Dermis microvascular lymphatic vessel endothelial cell (primary cell): Measurements from ENCODE around the gene CCDC91. TPM values are rescaled to one million over a fixed set of nuclear protein-coding genes. Genes with fewer than 3 reads are reported as not detected.
"Not testable (repeated sequence)": the region's sequence is repeated elsewhere in the genome, so short reads cannot be mapped to it uniquely, and the experiment has no call there.

Experiments used
- DNase-seq, 2 donors: peaks; one replicate each; pipeline versions ENCODE4 v3.0.0 to v3.0.0-alpha.2; 2010; ENCODE audit warnings: low read depth in 2 of 2
- total RNA-seq: library from RNA; depleted of rRNA; stranded (reverse); fragments of >200 nt; gene quantifications from 2 replicates; pipeline ENCODE4 v1.2.1, GENCODE V29; 2014

The CCDC91 gene
- total RNA-seq, 1 donor from 2014 or later, result 3.9 TPM

DNA sequence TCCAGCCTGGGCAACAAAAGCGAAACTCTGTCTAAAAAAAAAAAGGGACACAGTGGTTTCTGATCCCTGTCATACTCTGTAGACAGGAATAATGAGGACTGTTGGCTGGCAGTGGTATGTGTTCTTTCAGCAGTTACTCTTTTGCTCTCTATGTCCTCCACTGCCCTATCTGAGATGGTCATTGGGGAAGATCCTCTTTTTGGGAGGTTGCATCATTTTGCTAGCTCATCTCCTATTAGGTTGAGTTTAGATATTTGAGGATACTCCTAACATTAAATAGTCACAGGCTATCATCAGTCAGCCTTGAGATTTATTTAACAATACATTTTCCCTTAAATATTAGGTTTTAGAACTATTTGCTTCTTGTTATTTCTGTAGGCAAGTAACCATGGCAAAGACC is 5.9 kb upstream of the CCDC91 start:
- DNase-seq, result no peak

DNA sequence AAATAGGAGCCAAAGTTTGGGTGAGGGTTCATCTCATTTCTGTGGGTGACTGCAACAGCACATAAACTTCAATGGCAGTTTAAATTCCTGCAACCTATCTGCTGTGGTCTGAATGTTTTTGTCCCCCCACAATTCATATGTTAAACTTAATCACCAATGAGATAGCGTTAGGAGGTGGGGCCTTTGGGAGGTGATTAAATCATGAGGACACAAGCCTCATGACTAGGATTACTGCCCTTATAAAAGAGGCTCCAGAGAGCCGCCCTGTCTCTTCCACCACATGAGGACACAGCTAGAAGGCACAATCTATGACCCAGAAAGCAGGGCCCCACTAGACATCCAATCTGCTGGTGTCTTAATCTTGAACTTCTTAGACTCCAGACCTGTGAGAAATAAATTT is 3.8 kb upstream of the CCDC91 start:
- no peak for DNase-seq

DNA sequence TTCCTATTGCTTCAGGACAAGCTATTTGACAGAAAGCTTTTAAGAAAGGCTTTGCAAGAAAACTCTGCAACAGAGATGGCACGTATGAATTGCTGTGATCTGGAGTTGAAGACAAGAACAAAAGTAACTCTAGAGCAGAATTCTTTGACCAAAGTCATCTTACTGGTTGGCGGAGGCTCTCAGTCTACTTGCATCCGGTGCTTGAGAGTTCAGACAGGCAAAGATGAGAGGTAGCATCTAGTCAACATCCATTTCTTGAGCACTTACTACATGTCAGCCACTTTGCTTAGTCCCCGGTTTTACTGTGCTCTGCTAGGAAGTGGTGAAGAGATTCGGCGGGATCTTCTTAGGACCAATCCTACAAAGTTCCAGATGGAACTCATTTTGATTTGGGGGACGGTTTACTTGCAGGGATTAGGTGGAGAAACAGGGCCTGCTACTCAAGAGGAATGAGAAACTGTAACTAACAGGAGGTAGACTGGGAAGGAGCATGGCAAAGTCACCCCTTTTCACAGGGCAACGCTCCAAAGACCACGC is 404 bp upstream of the CCDC91 start:
- no peak for DNase-seq

DNA sequence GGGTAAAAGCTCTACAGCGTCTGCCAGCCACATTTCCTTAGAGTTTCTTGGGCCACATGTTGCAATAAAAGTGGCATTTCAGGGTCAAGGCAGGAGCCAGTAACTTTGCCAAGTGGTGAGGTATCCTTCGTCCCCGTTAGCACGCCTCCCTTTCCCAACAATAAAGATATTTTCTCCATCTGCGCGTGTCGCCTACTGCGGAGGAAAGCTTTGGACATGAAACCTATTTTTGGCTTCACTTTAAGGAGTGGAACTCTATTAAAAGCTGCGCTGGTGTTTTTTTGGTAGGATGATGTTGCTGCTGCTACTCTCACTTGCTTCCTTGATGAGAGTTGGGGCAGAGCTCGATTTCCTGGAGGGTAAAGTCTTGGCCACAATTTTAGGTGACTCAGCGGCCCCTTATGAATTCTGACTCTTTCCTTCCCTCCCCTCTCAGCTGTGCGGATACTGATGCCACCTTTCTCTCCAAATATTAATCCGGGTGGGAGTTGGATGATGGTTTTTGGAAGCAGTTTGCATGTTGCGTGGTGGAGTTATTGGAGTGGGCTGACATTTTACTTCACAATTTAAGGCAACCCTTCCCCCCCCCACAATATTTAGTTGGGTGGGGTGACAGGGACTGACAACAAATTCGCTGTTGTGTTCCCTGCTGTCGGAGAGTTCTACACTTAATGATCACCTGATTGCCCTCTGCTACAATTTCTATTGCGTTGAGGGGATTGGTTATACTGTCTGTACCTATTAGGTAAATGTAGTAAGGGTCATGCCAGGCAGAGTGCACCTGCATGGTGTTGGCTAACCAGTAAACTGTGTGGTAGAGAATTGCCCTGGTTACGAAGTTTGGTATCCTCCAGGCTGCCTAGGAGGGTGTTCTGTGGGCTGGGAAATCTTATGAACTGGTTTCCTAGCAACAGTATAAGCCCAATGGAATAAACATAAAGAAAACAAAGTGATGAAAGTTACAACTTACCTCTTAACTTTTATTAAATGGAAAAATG is 1.1 kb downstream of the CCDC91 start:
- peak in 1 of 2 donors; percentile 7 for DNase-seq

DNA sequence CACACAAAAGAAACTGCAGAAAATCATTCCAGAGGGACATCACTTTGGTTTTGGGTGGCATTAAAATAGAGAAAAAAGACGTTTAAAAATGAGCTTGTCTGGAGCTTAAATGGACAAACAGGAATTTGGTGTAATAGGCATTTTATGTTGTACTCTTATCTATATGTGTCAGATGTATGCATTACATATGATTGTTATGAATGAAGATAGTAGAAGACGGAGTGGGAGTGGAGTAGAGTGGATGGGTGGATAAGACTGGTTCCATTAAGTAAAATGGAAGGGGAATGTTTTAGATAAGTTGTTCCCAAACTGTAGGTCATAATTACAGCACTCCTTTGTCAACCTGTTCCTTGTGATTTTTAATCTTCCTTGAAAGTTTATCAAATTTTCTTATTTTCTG is 1.9 kb downstream of the CCDC91 start:
- no peak for DNase-seq

DNA sequence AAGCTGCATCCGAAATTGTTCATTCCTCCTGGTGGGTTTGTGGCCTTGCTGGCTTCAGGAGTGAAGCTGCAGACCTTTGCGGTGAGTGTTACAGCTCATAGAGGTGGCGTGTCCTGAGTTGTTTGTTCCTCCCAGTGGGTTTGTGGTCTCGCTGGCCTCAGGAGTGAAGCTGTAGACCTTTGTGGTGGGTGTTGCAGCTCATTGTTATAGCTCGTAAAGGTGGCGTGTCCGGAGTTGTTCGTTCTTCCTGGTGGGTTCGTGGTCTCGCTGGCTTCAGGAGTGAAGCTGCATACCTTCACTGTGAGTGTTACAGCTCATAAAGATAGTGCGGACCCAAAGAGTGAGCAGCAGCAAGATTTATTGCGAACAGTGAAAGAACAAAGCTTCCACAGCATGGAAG is 4.4 kb downstream of the CCDC91 start:
- not testable (repeated sequence) for DNase-seq

DNA sequence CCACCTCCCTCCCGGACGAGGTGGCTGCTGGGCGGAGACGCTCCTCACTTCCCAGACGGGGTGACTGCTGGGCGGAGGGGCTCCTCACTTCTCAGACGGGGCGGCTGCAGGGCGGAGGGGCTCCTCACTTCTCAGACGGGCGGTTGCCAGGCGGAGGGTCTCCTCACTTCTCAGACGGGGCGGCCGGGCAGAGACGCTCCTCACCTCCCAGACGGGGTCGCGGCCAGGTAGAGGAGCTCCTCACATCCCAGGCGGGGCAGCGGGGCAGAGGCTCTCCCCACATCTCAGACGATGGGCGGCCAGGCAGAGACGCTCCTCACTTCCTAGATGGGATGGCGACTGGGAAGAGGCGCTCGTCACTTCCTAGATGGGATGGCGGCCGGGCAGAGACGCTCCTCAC is 10.9 kb downstream of the CCDC91 start:
- DNase-seq, result not testable (repeated sequence)

DNA sequence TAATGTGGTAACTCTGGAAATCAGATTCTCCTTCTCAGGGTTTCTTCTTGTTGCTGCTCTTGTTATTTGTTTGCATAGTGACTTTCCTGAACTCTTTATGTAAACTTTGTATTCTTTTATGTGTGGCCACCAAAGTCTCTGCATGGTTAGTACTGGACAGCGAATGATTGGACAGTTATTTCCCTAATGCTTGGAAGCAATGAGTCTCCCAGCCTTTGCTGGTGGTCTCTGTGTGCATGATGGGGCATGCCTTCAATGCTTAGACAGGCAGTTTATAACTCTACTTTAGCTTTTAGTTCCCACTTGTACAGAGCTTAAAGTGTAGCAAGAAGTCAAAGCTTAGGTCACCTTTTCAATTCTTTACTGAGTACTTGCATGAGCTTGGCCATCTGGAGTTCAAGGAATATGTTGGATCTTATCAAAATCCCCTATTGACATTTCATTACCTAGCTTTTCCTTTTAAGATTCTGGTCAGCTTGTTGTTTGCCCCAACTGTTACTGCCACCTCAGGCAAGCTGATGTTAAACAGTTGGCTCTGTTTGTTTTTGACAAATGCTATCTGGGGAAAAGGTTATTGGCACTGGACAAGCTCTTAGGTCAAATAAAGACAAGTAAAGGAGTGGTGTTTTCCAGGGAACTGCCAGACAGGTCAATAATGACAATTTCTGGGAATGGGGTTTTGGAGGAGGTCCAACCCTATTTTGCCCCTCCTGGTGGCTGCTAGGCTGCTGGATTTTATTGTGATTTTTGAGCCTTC is 12.3 kb downstream of the CCDC91 start:
- no peak for DNase-seq

DNA sequence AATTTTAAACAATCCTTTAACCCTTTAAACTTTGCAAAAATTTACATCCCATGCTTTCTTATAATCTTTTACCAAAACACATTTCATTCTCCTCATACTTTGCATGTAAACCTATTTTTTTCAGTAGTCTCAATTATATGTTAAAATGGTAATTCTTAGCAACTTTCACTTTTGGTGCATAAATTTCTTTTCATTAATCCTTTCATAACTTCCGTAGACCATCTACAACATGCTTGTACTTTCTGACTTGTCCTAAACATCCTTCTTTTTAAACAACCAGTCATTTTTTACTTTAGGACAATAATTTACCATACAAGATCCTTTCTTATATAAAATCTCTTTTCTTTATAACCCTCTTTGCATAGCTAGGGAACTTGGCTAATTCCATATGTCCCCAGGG is 19.5 kb downstream of the CCDC91 start:
- no peak for DNase-seq

DNA sequence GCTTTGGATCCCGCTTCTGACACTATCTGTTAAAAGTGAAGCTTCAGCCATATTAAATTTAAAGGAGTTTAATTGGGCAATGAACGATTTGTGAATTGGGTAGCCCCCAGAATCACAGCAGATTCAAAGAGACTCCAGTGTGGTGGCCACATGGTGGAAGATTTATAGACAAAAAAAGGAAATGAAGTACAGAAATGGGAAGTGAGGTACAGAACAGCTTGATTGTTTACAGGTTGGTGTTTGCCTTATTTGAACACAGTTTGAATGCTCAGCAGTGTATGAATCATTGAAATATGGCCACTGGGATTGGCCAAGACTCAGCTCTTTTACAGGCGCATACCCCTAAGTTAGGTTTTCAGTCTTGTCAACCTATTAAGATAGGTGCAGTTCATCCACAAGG is 21.9 kb downstream of the CCDC91 start:
- no peak for DNase-seq

DNA sequence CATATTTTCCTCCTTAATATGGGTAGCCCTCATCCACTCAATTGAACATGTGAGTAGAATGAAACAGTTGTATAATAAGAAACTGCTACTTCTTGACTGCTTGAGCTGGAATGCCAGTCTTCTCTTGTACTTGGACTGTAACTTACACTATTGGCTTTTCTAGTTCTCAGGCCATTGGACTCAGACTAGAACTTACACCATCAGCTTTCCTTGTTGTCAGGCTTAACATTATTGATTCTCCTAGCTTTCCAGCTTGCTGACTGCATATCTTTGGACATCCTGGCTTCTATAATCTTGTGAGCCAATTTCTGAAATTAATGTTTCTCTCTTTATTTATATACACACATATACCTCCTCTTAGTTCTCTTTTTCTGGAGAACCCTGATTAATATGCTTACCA is 24.8 kb downstream of the CCDC91 start:
- no peak for DNase-seq

DNA sequence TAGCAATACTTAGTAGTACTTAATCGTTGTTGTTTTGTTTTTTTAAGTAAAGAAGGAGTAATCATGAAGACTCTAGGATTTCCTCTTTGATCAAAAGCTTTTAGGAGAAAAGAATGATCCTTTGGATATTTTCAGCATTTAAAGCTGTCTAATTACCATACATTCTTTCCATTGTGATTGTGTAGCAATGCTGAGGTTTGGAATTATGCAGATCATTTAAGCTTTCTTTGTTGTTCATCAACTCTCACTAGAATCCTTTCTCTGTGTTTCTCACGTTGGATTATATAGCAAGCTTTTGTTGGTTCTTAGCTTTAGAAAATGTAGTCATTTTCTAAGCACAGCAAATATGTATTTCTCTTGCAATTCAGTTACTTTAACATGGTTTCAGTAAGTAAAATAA is 25.8 kb downstream of the CCDC91 start:
- DNase-seq, result no peak

DNA sequence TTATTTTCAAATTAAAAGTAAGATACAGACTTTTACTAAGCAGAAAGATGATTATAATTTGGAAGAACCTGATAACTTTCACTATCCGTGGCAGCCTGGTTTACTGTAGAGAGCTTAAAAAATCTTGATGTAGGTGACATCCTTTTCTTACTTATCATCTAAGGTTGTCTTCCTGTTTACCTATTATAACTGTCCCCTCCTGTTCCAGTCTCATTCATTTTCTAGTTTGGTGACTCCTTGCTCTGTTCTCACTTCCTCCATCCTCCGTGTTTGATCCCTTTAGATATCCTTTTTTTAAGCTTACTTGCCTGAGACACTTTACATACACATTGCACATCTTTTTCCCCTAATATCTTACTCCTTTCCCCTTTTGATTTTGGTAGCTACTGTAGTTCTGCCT is 27.5 kb downstream of the CCDC91 start:
- no peak for DNase-seq

DNA sequence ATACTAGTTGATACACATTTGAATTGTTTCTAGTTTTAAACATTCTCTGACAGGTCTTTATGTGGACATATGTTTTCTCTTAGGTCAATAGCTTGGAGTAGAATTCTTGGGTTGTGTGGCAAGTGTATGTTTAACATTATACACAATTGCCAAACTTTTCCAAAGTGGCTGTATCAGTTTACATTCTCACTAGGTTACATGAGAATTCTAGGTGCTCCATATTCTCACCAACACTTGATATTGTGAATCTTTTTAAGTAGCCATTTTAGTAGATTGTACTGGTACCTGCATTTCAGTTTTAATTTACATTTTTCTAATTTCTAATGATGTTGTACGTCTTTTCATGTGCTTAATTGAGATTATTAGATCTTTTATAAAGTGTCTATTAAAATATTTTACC is 28.6 kb downstream of the CCDC91 start:
- no peak for DNase-seq

DNA sequence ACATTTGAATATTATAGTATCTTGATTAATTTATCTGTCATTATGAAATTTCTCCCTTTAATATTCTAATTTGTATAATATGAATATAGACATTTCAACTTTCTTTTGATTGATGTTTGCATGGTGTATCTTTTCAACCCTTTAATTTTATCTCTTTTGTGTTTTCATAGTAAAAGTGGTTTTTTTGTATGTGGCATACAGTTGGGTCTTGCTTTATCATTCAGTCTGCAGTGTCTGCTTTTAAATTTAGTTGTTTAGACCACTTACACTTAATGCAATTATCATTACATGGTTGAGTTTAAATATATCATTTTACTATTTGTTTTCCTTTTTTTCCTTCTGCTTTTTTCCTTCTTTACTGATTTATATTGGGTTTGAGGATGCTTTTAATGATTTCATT is 29.6 kb downstream of the CCDC91 start:
- DNase-seq, result no peak

DNA sequence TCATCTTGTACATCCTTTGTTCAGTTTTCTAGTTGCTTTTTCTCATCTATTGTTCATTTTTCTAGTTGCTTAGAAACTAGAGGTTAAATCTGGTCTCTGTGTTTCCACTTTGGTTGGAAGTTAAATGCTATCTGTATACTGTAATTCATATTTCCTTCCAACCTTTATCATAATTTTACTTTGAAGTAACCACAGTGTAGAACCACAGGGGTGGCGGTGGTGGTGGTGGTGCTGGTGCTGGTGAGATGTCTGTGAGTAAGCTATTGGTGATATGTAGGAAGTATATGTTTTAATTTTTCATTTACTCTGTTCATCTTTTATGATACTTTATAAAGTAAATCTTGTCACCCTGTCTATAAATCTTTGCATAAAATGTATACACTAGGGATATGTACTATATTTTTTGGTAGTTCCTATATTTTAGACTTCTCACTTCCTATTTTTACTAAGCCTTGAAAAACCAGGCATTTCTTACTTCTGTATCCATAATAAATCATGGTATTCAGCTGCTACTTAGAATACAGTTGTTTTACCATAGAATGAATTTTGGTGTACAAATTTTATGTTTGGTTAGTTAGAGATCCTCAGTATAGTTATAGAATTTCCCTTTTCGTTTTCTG is 31.9 kb downstream of the CCDC91 start:
- DNase-seq, result no peak

DNA sequence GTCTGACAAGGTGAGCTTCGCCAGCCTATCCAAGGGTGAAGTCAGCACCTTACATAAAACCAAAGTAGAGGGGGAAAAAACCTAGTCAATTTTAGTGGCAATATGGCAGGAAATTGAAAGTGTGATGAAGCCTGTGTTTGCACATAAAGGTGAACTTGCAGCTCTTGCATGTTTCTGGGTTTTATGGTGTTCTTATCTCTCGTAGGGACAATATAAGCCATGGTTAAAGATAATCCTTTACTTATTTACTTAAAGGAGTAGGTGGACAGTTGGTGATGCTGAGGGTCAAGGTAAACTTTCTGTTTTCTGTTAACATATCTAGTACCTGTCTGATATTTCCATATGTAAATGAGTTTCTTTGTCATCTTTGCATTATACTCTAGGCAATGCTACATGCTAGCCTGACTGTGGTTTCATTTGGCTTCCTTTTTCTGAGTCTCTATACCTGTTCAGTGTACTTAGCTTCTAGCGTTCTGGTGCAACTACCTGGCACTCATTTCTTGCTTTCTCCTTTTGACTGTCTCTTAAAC is 32.8 kb downstream of the CCDC91 start:
- DNase-seq, result no peak

DNA sequence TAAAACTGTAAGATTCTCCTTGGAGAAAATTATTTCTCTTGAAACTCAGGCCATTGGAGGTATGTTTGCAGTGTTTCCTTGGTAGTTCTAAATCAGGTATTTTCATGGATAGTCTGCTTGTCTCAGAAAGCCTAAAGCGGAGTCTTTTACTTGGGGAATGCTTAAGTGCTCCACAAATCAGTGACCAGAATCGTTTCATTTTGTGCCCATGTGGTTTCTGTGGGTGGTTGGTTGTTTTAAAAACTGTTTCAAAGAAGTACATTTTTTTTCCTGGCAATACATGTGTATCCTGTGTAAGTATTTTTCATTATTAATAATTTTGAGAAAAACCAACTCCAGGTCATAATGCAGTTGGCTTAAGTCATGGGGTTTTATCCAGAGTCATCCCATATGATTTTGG is 33.6 kb downstream of the CCDC91 start:
- DNase-seq, result no peak

DNA sequence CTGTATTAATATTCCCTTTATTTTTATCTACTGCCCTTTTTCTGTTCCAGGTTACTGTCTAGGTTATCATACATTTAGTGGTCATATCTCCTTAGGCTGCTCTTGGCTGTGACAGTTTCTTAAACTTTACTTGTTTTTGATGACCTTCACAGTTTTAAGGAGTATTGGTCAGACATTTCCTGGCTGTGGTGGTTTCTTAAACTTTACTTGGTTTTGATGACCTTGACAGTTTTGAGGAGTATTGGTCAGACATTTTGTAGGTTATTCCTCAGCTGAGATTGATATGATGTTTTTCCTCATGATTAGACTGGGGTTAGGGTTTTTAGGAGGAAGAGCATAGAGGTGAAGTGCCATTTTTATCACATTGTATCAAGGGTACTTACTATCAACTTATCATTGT is 36.4 kb downstream of the CCDC91 start:
- no peak for DNase-seq

DNA sequence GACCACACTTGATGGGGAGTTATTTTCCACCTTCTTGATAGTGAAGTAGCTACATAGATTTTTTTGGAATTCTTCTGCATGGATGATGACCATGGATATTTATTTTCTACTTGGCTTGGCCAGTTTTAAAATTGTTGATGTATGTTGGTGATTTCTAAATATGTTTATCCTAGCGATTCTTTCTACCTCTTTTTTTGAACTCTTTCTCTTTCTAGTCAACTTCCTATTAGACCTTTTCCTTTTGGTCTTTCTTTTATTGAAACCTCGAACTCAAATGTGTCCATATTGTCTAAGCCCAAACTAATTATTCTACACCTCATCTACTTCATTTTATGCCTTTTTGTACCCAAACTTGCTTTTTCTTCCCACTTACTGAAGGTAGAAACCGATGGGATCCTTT is 37.0 kb downstream of the CCDC91 start:
- no peak for DNase-seq

DNA sequence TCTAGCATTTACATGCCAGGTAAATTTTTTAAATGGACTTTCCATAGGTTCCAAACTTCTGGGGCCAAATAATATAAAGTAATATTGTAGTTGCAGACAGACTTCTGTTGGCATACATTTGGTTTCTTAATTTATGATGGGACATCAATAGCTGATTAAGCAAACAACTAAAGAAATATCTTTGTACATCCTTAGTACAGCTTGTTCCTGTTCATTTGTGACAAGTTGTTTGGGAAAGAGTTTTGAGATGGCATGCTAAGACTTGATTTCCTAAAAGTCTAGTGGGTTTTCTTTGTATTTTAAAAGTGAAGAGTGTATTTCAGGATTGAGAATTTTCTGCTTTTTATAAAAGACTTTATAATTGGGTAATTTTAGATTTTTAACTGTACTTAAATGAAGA is 41.0 kb downstream of the CCDC91 start:
- no peak for DNase-seq
